Measurements from ENCODE around the gene COL28A1. TPM values are rescaled to one million over a fixed set of nuclear protein-coding genes. Genes with fewer than 3 reads are reported as not detected.

The COL28A1 gene
- polyA plus RNA-seq, 1 donor from 2014 or later, result not detected

DNA sequence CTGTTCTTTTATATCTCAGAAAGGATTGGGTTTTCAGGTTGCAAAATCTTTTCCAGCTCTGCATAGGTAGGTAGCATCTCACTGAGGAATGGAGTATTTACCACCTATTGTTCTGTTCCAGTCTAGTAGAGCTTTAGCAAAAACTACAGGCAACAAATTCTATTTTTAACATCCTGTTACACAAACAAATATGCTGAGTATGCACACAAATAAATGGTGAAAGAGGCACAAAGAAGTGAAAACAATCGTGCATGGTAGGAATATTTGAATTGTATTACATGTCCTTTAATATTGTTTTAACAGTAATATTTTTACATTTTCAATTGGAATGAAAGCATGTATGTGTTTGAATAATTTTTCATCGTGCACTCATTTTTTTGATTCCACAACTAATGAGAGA, 16.5 kb upstream of the COL28A1 start:
- H3K27me3 Mint-ChIP-seq, result peaks cover under 1% of the 10 kb centered on the region
- H3K9me3 Mint-ChIP-seq, result no peaks in the 10 kb centered on the region
- no peak overlapping the region for H3K27ac Mint-ChIP-seq
- H3K36me3 Mint-ChIP-seq, result peaks cover 5% of the 10 kb centered on the region
- H3K4me1 Mint-ChIP-seq, result no peaks in the 10 kb centered on the region
- H3K4me3 Mint-ChIP-seq, result no peak overlapping the region

DNA sequence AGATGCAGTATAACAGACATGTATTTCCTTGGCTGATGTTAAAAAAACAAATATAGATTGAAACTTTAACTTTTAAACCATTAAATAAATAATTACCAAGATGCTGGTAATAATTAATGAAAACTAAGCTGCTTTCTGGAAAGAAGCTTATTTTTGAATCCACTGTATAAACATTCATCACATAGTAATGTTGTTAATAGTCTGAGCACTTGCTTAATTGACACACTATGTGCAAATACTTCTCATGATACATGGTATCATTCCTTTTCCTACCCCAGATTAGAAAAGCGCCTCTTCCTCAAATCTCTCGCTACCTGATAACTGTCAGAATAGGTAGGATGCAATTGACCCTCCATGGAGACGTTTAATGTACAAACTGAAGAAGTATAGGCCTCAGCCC, 15.0 kb upstream of the COL28A1 start:
- Mint-ChIP-seq H3K36me3 (peaks cover 5% of the 10 kb centered on the region), H3K27me3 (no peaks in the 10 kb centered on the region), H3K9me3 (no peaks in the 10 kb centered on the region), H3K4me3 (no peak overlapping the region), H3K4me1 (no peaks in the 10 kb centered on the region), H3K27ac (no peak overlapping the region)

DNA sequence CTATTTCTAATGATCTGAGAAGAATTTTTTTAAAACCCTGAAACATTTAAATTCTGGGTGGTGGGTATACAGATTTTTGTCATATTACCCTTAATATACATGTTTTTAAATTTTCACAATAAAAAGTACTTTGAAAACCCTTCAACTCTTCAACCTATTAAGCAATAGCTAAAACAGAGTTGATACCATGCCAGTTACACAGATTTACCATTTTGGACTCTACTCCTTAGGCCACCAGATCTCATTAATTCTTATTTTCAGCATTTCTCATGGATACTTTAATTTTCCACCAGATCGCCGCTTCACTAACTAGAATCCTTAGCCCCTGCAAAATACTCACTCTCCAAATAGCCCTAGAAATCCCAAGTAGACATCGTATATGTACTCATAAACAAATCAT, 12.7 kb upstream of the COL28A1 start:
- Mint-ChIP-seq H3K36me3 (peaks cover 3% of the 10 kb centered on the region), H3K27ac (no peak overlapping the region), H3K27me3 (no peaks in the 10 kb centered on the region), H3K9me3 (no peaks in the 10 kb centered on the region), H3K4me3 (no peak overlapping the region), H3K4me1 (no peaks in the 10 kb centered on the region)

DNA sequence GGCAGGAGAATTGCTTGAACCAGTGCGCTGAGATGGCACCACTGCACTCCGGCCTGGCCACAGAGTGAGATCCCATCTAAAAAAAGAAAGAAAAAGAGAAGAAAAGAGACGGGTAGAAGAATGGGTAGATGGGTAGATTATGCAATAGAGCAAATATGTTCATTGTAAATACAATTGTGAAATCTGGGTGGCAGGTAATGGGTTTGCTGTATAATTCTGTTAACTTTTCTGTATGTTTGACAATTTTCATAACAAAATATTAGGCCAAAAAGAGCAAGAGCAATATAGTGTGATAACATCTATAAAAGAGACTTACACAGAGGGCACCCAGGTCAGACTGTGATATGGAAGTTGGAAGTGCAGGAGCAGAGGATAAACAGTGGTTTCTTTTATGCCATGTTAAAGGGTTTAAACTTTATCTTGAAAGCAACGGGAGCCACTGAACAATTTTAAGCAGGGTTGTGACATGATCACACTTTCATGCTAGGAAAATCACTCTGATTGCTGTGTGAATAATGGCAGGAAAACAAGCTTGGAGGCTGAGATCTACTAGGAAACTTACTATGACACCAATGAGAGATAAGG, 6.7 kb upstream of the COL28A1 start:
- peaks cover 0 to 1% (median 1%) of the 10 kb centered on the region in 3 donors for H3K4me1 Mint-ChIP-seq
- no peak overlapping the region for H3K4me3 Mint-ChIP-seq
- no peaks in the 10 kb centered on the region for H3K9me3 Mint-ChIP-seq
- no peaks in the 10 kb centered on the region for H3K36me3 Mint-ChIP-seq
- H3K27ac Mint-ChIP-seq, result no peak overlapping the region
- no peaks in the 10 kb centered on the region for H3K27me3 Mint-ChIP-seq

DNA sequence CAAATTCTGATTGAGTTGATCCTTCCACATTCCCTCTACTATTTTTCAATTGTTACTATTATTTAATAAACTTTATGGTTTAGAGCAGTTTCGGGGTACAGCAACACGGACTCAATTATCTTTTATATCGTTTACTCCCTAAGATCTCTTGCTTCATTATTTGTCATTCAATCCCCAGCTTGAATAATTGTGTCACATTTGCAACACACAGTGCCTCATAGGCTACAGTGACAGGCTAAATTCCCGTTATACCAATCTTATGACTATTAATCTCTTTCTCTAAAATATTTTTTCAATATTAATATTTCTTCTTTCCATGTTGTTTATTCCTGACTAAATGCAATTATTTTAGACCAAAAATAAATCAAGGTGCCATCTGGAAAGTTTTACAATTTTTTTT, 4.0 kb upstream of the COL28A1 start:
- no peaks in the 10 kb centered on the region for H3K36me3 Mint-ChIP-seq
- H3K9me3 Mint-ChIP-seq, result no peaks in the 10 kb centered on the region
- H3K27ac Mint-ChIP-seq, result no peak overlapping the region
- H3K4me1 Mint-ChIP-seq, result peaks cover 0 to 1% (median 1%) of the 10 kb centered on the region in 3 donors
- no peak overlapping the region for H3K4me3 Mint-ChIP-seq
- H3K27me3 Mint-ChIP-seq, result no peaks in the 10 kb centered on the region

DNA sequence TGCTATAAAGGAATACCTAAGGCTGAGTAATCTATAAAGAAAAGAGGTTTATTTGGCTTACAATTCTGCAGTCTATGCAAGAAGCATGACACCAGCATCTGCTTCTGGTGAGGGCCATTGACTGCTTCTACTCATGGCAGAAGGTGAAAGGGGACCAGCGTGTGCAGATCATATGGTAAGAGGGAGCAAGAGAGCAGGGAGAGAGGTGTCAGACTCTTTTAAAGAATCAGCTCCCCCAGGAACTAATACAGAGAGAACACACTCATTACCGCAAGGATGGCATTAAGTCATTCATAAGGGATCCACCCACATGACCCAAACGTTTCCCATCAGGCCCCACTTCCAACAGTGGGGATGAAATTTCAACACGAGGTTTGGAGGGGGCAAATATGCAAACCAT, 3.5 kb upstream of the COL28A1 start:
- H3K4me3 Mint-ChIP-seq, result no peak overlapping the region
- no peaks in the 10 kb centered on the region for H3K36me3 Mint-ChIP-seq
- no peaks in the 10 kb centered on the region for H3K9me3 Mint-ChIP-seq
- H3K27ac Mint-ChIP-seq, result no peak overlapping the region
- H3K4me1 Mint-ChIP-seq, result peaks cover 0 to 1% (median 1%) of the 10 kb centered on the region in 3 donors
- no peaks in the 10 kb centered on the region for H3K27me3 Mint-ChIP-seq

DNA sequence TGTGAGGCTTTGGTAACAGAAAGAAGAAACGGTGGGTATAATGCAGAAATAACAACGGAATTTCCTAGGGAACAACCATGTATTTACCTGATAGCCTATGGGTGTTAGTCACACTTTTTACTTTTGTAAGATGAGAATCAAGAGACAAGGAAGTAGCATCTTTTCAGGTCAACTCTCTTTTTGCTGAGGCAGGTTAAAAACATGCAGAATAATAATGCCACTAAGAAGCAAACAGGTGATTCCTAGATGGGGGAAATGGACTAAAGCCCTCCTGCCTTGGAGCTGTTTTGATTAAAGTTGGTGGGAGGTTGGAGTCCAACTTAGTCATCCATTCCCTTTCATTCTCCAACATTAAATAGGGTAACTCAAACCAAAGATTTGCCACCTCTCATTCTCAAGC, 2.0 kb upstream of the COL28A1 start:
- H3K36me3 Mint-ChIP-seq, result no peaks in the 10 kb centered on the region
- peaks cover 0 to 3% (median 0%) of the 10 kb centered on the region in 3 donors for H3K9me3 Mint-ChIP-seq
- peaks cover 0 to 1% (median 1%) of the 10 kb centered on the region in 3 donors for H3K4me1 Mint-ChIP-seq
- no peak overlapping the region for H3K4me3 Mint-ChIP-seq
- H3K27me3 Mint-ChIP-seq, result no peaks in the 10 kb centered on the region
- no peak overlapping the region for H3K27ac Mint-ChIP-seq

DNA sequence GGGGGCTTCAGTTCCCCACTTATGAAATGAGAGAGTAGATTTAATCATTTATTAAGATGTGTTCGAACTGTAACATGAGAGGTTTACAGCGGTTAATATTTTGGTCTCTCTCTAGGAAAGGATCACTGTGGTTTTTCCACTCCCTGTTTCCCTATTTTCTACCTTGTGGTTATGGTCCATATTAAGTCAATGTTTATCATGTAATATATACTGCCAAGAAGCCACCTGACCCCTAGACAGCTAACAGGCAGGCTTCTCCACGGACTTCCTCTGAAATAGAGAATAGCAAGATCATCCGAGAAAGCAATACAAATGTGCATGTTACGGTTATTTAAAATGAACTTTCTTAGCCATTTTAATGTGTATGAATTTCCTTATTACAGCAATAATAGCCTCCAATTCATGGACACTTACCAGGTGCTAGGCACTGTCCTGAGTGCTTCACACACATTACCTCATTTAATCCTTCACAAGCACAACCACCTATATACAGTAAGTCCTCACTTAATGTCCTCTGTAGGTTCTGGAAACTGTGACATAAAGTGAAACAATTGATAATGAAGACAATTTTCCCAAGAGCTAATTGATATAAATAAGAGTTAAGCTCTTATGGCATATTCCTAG, 835 bp upstream of the COL28A1 start:
- no peaks in the 10 kb centered on the region for H3K36me3 Mint-ChIP-seq
- H3K27me3 Mint-ChIP-seq, result peaks cover 1% of the 10 kb centered on the region
- H3K27ac Mint-ChIP-seq, result no peak overlapping the region
- H3K4me1 Mint-ChIP-seq, result peaks cover 0 to under 1% (median 0%) of the 10 kb centered on the region in 3 donors
- peaks cover 0 to 3% (median 0%) of the 10 kb centered on the region in 3 donors for H3K9me3 Mint-ChIP-seq
- H3K4me3 Mint-ChIP-seq, result no peak overlapping the region

DNA sequence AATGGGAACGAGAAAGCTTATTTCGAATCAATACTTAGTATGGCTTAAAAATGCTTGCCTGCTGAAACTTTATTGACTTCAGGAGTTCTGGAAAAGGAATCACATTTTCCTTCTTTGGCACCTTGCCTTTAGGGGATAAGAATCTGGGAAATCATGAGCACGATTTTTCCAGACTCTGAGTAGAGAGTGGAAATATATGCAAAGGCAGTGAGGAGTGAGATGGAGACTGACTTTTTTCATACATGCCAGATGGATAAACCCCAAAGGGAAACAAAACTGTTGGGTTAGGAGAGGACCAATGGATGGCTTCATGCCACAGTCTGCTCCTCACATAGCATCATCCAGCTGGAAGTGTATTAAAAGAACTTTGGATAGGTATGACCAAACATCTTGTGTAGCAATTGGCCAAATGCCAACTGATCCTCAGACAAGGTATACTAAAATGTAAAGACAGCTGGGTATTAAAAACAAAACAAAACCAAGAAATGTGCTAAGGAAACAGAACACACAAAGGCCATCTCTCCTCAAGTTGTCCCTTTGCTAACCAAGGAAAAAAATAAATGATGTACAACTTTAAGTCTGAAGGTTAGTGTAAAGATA, 1.7 kb downstream of the COL28A1 start:
- no peaks in the 10 kb centered on the region for H3K4me1 Mint-ChIP-seq
- H3K27ac Mint-ChIP-seq, result no peak overlapping the region
- H3K9me3 Mint-ChIP-seq, result peaks cover 0 to 3% (median 0%) of the 10 kb centered on the region in 3 donors
- peaks cover 1% of the 10 kb centered on the region for H3K27me3 Mint-ChIP-seq
- no peaks in the 10 kb centered on the region for H3K36me3 Mint-ChIP-seq
- H3K4me3 Mint-ChIP-seq, result no peak overlapping the region

DNA sequence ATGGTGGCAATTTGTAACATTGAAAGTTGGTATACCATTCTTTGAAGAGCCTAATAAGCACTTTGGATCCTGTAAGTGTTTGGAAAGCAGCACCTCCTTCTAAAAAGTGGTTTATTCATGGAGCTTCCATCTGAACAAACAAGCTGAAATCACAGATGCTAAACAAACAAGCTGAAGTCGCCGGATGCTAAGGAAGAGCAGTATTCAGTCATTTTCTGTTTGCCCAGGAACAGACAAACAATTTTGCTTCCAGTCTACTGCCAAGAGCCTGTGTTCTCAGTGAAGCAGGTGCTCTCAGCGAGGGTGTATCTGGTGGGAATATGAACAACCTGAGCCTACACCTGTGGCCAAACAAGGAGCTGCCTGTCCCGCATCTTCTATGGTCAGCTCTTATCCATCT, 6.3 kb downstream of the COL28A1 start:
- Mint-ChIP-seq H3K27ac (no peak overlapping the region), H3K4me1 (no peaks in the 10 kb centered on the region), H3K9me3 (peaks cover 0 to 3% (median 0%) of the 10 kb centered on the region in 3 donors), H3K27me3 (peaks cover 4% of the 10 kb centered on the region), H3K4me3 (no peak overlapping the region), H3K36me3 (no peaks in the 10 kb centered on the region)

DNA sequence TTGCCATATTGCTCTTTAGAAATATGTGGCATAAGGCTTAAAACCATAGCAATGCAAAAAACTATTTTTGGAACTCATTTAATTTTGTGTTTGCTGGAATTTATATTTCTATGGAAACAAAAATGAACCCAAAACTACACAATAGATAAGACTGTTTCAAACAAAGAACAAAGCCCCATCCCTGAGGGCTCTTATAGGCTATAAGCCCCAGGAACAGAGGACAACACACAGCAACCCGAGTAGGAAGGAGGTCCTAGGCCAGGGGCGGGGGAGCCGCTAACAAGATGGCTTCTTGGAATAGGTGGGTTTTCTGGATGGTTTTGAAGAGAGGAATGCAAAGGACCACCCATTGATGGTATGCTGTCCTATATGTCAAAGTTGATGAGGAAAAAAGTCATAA, 8.6 kb downstream of the COL28A1 start:
- no peak overlapping the region for H3K4me3 Mint-ChIP-seq
- no peaks in the 10 kb centered on the region for H3K4me1 Mint-ChIP-seq
- no peak overlapping the region for H3K27ac Mint-ChIP-seq

DNA sequence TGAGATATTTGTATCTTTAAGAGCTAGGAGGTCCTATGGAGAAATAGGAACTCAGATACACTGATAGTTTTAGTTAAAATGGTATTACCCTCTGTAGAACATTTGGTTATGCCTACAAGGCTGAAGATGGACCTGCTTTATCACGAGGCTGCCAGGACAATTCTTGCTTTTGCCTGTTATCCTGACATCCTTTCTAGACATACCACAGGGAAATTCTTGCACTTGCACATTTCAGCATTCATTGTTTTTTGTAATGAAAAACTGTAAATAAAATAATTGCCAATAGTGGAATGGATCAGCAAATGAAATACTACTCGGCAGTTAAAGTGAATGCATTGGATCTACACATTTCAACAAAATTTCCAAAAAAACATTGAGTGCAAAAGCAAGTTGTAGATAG, 9.7 kb downstream of the COL28A1 start:
- no peaks in the 10 kb centered on the region for H3K9me3 Mint-ChIP-seq
- H3K27ac Mint-ChIP-seq, result no peak overlapping the region
- H3K4me1 Mint-ChIP-seq, result peaks cover 0 to 2% (median 0%) of the 10 kb centered on the region in 3 donors
- peaks cover 2% of the 10 kb centered on the region for H3K27me3 Mint-ChIP-seq
- no peak overlapping the region for H3K4me3 Mint-ChIP-seq
- no peaks in the 10 kb centered on the region for H3K36me3 Mint-ChIP-seq

More for the DNA sequence above, 8.6 kb downstream of the COL28A1 start:
- Mint-ChIP-seq H3K9me3 (no peaks in the 10 kb centered on the region), H3K36me3 (no peaks in the 10 kb centered on the region), H3K27me3 (peaks cover 2% of the 10 kb centered on the region)

DNA sequence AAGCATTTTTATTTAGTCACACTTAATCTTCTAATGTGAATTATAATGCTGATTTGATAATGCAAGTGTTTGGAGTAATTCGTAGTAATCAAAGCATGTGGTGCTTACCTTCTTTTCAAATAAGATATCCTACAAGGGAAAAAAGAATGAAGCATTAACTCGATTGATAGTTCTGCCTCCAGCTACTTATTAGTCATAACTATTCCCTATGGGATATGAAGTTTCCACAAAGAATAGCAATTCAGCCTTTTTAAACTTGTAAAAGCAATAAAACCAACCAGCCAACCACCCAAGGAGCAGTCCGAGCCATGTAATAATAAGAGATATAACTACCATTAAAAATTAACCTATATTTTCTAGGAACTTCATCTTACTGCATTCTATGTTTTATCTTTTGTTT, 11.6 kb downstream of the COL28A1 start:
- peaks cover 0 to 2% (median 0%) of the 10 kb centered on the region in 3 donors for H3K4me1 Mint-ChIP-seq
- H3K27me3 Mint-ChIP-seq, result peaks cover 2% of the 10 kb centered on the region
- no peaks in the 10 kb centered on the region for H3K9me3 Mint-ChIP-seq
- no peaks in the 10 kb centered on the region for H3K36me3 Mint-ChIP-seq
- H3K4me3 Mint-ChIP-seq, result no peak overlapping the region
- no peak overlapping the region for H3K27ac Mint-ChIP-seq

DNA sequence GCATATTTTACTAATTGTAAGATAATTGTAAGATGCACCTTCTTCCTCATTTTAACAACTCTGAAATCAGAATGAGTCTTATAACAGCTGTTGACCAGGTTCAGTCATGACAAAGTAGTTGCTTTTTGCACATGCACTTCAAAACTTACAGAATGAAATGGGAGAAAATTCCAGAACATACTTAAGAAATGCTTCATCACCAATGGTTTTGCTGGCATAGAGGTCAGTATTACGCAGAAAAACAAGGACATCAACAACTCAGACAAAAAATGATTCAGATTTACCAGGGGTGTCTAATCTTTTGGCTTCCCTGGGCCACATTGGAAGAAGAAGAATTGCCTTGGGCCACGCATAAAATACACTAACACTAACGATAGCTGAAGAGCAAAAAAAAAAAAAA, 13.3 kb downstream of the COL28A1 start:
- no peak overlapping the region for H3K4me3 Mint-ChIP-seq
- H3K36me3 Mint-ChIP-seq, result no peaks in the 10 kb centered on the region

DNA sequence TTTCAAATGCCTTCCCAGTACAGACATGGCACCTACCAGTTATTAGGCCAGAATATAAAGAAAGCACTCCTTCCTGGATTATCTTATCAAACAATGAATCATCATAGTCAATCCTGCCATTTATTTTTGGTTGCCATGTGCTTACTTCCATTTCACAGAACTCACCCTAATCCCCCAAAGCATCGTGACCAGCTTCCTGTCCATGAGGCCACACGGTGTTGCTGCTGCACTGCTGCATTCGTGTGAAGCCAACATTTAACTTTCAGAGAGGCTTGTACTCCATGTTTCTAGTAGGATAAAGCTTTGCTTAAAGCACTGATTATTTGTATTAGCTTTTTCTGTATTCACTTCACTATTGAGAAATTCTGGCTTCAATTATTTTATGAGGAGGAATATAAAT, 14.4 kb downstream of the COL28A1 start:
- Mint-ChIP-seq H3K27ac (no peak overlapping the region), H3K4me1 (peaks cover 0 to 2% (median 0%) of the 10 kb centered on the region in 3 donors), H3K9me3 (no peaks in the 10 kb centered on the region), H3K4me3 (no peak overlapping the region), H3K27me3 (no peaks in the 10 kb centered on the region), H3K36me3 (no peaks in the 10 kb centered on the region)

More for the DNA sequence above, 13.3 kb downstream of the COL28A1 start:
- no peaks in the 10 kb centered on the region for H3K9me3 Mint-ChIP-seq
- peaks cover 0 to 2% (median 0%) of the 10 kb centered on the region in 3 donors for H3K4me1 Mint-ChIP-seq
- H3K27me3 Mint-ChIP-seq, result peaks cover 2% of the 10 kb centered on the region
- peak overlapping the region in 1 of 3 donors; percentile 78 for H3K27ac Mint-ChIP-seq

DNA sequence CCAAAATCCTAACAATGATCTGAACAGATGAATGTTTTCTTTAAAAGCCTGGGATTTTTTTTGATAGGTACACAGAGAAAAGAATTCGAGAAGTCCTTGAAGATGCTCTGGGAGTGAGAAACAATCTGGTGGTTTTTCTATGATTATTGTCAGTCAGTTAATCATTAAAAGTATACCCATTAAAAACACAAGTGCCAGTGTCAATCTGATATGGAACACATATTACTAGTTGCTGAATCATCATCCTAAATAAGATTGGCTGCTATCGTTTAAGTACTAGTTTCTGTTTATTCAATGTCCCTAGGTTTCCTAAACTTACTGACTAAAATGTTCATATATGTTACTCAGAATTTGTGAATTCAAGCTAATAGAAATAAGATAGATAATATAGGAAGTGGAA, 16.1 kb downstream of the COL28A1 start:
- Mint-ChIP-seq H3K9me3 (no peaks in the 10 kb centered on the region), H3K27me3 (no peaks in the 10 kb centered on the region), H3K4me1 (peaks cover 0 to 2% (median 0%) of the 10 kb centered on the region in 3 donors), H3K36me3 (no peaks in the 10 kb centered on the region), H3K27ac (no peak overlapping the region), H3K4me3 (no peak overlapping the region)
